Stimulated activated CD8-positive, alpha-beta memory T cell treated with anti-CD3 and anti-CD28 coated beads, Interleukin-4, amount 100 ng/mL, for 4 hours (primary cell): Measurements from ENCODE around the gene DDR1.
"Not testable (repeated sequence)": the region's sequence is repeated elsewhere in the genome, so short reads cannot be mapped to it uniquely, and the experiment has no call there.

Experiments
- DNase-seq, 2 donors: peaks; one replicate each; pipeline ENCODE4 v3.0.0-alpha.2; 2020; ENCODE audit warnings: low read depth in 2 of 2, low spot score in 1 of 2

DDR1 gene

GRCh38 chr6:30852459-30852858 lies 31.9 kb upstream of the DDR1 start:
- DNase-seq: not testable (repeated sequence)

- no peak for DNase-seq
These were observed 29.9 kb upstream of the DDR1 start for GRCh38 chr6:30854285-30855040.

- DNase-seq: no peak
These were observed 28.8 kb upstream of the DDR1 start for GRCh38 chr6:30855429-30856075.

- DNase-seq: no peak
These were observed 27.2 kb upstream of the DDR1 start for GRCh38 chr6:30857112-30857511.

- no peak for DNase-seq
These were observed 26.8 kb upstream of the DDR1 start for GRCh38 chr6:30857549-30857948.

GRCh38 chr6:30859726-30860125 lies 24.6 kb upstream of the DDR1 start:
- DNase-seq: not testable (repeated sequence)

- no peak for DNase-seq
These were observed 22.9 kb upstream of the DDR1 start for GRCh38 chr6:30861257-30862048.

GRCh38 chr6:30862156-30862875 lies 22.0 kb upstream of the DDR1 start:
- no peak for DNase-seq

- DNase-seq: no peak
These were observed 20.0 kb upstream of the DDR1 start for GRCh38 chr6:30864325-30864724.

GRCh38 chr6:30869241-30869749 lies 15.0 kb upstream of the DDR1 start:
- not testable (repeated sequence) for DNase-seq

GRCh38 chr6:30870546-30870945 lies 13.8 kb upstream of the DDR1 start:
- DNase-seq: no peak

- DNase-seq: no peak
These were observed 12.6 kb upstream of the DDR1 start for GRCh38 chr6:30871592-30872183.

- no peak for DNase-seq
These were observed 11.1 kb upstream of the DDR1 start for GRCh38 chr6:30873137-30873640.

GRCh38 chr6:30873795-30874194 lies 10.5 kb upstream of the DDR1 start:
- not testable (repeated sequence) for DNase-seq

GRCh38 chr6:30875244-30876038 lies 8.9 kb upstream of the DDR1 start:
- no peak for DNase-seq

- DNase-seq: no peak
These were observed 8.1 kb upstream of the DDR1 start for GRCh38 chr6:30876039-30876730.

- peak; percentile 47 to 55 for DNase-seq
These were observed 6.7 kb upstream of the DDR1 start for GRCh38 chr6:30877419-30878262.
